ENCODE results near the gene ADGB. TPM values are rescaled to one million over a fixed set of nuclear protein-coding genes. Genes with fewer than 3 reads are reported as not detected.
"Not testable (repeated sequence)": the region's sequence is repeated elsewhere in the genome, so short reads cannot be mapped to it uniquely, and the experiment has no call there.

Gene ADGB
- total RNA-seq, 1 donor from 2014 or later, result not detected

DNA sequence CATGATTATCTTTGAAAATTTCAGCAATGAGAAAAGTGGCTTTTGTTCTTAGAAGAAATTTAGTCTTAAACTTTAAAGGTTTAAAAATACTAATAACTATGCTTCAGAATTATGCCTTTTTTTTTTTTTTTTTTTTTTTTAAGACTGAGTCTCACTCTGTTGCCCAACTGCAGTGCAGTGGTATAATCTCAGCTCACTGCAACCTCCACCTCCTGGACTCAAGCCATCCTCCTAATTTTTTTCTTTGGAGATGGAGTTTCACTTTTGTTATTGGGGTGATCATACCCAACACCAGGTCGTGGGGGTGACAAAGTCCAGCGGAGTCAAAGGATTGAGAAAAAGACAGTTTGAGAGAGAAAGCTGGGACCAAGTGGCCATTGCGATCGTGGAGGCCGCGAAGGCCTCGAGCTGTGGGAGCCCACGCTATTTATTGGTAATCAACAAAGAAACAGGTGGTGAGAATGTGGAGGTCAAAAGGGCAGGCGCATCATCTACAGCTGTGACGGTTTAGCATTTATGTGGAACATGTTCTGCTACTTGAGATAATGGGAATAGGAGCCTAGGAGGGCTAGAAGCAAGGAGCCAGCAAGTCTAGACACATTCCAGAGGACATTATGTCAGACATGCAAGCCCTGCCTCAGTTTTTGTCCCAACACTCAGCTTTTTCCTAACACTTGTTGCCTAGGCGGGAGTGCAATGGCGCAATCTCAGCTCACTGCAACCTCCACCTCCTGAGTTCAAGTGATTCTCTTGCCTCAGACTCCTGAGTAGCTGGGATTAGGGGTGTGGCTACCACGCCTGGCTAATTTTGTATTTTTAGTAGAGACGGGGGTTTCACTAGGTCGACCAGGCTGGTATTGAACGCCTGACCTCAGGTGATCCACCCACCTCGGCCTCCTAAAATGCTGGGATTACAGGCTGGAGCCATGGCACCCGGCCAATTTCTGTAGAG lies 217.0 kb downstream of the ADGB start:
- not testable (repeated sequence) for DNase-seq (ENCODE audit: low spot score)

DNA sequence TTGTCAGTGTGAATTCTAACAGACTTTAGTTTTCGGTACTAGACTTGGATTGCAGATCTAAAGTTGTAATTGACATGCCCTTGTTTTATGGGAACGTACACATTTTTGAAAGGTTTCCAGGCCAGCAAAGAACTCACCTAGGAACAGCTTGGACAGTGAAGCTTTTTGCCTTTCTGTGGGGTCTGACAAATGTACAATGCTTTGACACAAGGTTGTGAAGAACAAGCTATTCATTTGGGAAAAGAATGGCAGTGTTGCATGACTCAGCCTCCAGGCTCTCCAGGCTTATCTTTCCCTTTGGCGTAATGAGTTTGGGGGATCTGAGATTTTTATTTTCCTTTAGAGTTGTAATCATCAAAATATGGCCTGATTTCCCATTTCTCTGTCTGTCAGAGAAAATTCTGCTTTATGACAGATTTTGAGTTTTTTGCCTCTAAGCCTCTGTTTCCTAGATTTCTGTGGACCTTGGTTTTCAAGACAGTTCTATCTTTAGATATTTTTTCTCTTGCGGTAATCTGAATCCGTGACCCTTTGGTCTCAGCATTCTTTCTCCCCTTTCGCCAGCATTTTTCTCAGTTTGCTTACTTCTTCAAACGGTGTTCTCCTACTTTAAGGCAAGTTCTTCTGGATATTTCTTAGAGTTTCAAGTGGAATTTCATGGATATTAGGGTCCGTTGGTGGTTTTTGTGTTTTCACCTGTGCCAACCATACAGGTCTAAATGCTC lies 221.0 kb downstream of the ADGB start:
- DNase-seq (ENCODE audit: low spot score), result no peak

DNA sequence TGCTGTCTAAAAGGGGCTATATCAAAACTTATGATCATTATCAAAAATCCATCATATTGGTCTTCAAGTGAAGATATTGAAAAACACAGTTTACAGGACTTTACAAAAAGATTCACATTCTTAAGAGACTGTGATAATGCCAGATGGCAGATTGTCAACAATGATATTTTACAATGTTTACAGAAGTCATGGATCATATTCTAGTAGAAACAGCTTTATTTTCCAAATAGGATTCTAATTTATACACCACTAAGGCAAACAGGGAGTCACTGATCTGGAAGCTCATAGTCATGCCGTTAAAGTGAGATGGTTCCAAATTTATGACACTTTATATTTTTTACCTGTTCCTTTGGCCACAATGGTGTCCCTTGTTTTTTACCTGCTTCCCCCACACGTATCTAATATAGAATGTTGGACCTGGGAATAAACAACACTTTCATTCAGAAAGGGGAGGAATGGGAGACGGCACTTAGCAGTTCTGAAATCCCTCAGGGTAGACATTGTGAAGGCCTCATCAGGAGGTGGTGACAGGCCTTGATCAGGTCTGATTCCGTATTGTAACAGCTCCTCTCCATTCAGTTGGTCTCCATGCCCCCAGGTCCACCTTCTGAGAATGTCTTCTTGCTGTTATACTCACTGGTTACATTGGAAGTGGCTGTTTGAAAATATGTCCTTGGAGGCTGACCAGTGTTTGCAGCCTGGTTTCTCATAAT lies 228.6 kb downstream of the ADGB start:
- DNase-seq (ENCODE audit: low spot score), result no peak

DNA sequence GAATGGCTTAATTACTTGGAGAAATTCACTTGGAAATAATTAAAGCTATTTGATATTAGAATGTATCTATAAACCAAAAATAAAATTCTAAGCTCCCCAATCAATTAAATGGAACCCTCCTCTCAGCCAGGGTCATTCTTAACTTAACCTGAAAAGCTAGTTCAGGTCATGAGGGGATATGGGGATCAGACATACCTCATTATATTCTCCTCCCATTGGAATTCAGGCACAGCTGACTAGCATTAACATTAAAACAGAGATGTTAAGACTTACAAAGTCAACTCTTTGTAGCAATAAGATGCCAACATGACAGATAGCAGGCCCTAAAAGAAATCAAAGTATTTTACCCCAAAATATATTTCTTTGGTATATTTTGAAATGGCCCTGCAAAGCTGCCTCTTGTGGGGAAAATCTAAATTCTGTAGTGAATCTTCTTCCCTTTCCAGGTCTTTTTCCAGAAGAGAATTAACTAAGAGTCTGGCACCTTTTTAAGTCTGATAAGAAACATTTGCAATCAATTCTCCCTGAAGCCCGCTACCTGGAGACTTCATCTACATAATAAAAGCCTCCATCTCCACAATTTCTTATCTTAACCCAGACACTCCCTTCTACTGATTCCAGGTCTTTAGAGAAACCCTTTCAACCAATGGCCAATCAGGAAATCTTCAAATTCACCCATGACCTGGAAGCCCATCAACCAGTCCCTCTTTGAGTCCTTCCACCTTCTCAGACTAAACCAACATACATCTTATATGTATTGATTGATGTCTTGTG lies 231.2 kb downstream of the ADGB start:
- no peak for DNase-seq (ENCODE audit: low spot score)

DNA sequence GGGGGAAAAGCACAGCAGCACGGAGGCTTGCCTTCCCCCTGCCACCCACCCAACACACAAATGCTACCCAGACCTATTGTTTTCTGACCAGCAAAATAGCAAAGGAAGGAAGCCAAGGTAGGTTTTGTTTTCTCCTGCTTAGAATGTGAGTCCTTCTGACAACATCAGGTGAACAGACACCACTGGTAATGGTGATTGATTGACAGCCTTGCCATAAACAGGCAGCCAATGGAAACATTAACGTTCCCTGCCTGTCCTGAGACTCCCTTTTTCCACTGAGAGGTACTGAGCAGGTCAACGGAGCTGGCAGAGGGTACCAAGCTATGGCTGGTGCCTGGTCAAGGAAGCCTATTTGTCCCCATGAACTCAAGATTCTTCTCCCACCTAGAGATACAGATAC lies 234.4 kb downstream of the ADGB start:
- no peak for DNase-seq (ENCODE audit: low spot score)

DNA sequence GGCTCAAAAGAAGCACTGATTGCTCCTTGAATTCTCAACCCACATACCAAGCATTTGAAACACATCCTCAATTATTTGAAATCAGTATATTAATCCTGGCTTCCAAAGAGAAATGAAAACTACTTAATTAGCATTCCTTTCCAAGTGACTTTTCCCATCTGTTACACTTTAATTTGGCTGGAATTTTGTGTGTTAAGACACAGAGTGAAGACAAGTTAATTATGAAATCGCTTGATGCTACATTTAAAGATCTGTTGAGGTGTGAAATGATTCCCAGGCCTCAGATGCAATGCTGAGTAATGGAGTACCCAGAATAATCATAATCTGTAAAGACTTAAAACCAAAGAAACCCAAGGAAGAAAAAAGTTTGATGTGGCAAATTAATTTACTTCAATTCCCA lies 241.4 kb downstream of the ADGB start:
- DNase-seq (ENCODE audit: low spot score), result no peak

DNA sequence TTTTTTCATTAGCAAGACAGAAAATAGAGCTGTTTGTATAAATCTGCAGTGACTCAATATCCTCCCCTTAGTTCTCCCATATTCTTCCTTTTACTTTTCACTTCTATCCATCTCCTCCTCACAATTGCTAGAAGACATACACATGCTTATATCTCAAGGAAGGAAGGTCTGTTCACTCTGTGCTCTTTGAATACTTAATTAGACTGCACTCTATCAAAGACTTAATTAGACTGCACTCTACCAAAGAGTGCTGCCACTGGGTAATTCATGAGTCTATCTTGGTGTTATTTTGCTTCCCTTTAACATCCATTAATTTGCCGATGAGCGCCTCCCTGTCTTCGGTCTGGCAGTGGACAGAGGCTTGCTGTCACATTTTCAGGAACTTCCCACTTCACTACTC lies 241.9 kb downstream of the ADGB start:
- no peak for DNase-seq (ENCODE audit: low spot score)

DNA sequence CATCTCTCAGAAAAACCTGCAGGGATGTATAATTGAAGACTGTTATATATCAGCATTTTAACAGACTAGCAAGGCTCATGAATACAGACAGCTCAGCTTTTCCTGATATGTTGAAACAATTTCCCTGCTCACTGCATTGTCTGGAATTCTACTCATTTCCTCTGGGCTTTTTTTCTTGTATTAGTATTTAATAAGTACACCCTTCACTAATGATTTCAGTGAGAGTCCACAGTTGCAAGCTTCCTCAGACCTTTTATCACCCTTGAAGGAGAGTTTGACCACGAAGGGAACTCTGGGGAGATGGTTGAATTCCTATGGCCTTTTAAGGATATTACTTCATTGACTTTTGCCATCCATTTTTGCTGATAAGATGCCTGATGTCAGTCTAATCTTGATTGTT lies 248.7 kb downstream of the ADGB start:
- no peak for DNase-seq (ENCODE audit: low spot score)

DNA sequence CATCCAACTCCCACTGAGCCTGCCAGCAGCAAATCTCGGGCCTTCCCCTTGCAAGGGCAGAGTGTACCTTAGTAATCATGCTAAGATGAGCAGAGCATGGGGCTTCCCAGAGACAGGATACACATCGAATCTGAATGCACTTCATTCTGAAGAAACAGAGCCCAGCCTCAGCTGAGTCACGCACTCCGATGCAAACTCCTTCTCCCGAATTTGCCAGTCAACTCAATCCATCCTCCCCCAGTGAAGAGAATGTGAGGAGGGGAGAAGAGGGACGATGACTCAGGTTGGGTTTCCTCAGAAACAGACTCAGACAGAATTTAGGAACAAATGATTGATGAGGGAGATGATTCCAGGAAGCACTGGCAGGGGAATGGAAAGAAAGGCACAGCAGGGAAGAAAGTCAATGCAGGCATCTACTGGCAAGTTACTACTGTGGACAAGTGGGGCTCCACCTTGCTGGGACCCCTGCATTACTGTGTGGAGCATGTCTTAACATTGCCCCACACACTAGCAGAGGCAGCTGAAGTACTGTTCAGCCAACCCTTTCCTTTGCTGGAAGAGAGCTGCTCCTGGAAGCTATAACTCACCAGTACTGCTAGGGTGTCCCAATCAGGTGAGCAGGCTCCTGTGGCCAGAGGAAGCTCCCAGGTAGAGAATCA lies 251.6 kb downstream of the ADGB start:
- no peak for DNase-seq (ENCODE audit: low spot score)

DNA sequence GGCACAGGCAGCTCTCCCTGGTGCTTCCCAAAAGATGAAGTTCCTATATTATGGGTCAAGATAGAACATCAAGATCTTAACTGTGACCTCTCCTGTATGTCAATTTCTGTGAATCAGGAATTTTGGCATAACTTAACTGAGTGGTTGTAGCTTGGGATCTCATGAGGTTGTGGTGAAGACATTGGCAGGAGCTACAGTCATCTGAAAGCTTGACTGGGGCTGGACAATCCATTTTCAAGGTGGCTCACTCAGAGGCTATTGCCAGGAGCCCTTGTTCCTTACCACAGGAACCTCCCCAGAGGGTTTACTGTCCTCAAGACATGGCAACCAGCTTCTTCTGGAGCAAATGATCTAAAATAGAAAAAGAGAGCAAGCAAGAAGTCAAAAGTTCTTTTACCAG lies 252.2 kb downstream of the ADGB start:
- DNase-seq (ENCODE audit: low spot score), result no peak

DNA sequence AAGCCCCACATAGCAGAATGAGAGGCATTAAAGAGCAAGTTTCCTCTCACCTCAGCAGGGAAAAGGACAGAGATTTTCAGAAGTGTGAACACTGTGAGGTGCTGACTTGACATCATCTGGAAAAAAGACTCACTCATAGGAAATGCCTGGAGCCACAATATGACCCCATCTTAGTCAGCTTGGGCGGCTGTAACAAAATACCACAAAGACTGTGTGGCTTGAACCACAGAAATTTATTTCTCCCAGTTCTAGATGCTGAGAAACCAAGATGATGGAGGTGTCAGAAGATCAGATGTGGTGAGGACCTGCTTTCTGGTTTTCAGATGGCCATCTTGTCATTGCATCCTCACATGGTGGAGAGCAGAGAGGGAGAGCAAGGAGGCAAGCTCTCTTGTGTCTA lies 253.1 kb downstream of the ADGB start:
- DNase-seq (ENCODE audit: low spot score), result no peak

DNA sequence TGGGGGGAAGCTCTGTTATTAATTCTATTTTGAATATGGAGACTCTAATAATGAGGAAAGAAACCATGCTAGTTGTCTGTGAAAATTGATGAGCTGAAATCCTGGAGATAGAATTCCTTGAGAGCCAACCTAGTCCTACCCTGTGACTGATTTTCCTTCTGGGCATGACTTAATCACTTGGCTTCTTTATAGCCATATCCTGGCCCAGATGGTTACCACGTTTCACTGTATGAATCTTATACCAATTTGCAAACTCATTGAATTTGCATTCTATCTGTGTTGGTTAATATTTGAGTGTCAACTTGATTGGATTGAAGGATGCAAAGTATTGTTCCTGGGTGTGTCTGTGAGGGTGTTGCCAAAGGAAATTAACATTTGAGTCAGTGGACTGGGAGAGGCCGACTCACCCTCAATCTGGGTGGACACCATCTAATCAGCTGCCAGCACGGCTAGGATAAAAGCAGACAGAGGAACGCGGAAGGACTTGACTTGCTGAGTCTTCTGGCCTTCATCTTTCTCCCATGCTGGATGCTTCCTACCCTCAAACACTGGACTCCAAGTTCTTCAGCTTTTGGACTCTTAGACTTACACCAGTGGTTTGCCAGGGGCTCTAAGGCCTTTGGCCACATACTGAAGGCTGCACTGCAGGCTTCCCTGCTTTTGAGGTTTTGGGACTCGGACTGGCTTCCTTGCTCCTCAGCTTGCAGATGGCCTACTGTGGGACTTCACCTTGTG lies 255.9 kb downstream of the ADGB start:
- not testable (repeated sequence) for DNase-seq (ENCODE audit: low spot score)

DNA sequence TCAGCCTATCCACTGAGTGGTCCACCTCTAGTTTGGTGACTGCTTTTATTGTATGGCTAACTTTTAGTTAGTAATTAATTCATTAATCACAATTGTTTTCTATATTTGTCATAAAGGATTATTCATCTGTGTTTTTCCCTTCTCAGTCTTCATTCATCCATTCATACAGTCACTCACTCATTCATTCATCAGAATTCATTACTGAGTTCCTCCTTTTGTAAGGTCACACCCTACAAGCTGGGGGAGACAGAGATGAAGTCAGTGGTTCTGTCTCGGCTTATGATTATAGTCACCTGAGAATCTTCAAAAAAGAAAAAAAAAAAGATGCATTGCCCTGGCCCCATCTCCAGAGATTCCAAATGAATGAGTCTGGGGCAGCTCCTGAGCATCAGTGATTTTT lies 257.1 kb downstream of the ADGB start:
- no peak for DNase-seq (ENCODE audit: low spot score)

DNA sequence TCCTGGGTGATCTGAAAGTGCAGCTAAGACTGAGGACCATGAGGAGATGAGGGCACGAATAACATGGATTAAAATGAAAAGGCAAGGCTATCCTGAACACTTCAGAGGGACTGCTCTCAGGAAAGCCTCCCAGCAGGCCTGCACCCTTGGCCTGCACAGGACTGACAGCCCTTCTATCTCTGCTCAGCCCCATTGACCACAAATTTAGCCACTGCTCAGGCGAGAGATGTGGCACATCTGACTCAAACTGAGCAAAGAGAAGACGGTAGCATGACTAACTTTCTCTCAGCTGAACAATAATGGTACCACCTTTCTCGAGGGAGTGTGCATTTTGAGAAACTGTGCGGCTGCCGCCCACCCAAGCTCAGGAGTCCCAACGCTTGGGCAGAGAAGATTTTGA lies 257.5 kb downstream of the ADGB start:
- no peak for DNase-seq (ENCODE audit: low spot score)

DNA sequence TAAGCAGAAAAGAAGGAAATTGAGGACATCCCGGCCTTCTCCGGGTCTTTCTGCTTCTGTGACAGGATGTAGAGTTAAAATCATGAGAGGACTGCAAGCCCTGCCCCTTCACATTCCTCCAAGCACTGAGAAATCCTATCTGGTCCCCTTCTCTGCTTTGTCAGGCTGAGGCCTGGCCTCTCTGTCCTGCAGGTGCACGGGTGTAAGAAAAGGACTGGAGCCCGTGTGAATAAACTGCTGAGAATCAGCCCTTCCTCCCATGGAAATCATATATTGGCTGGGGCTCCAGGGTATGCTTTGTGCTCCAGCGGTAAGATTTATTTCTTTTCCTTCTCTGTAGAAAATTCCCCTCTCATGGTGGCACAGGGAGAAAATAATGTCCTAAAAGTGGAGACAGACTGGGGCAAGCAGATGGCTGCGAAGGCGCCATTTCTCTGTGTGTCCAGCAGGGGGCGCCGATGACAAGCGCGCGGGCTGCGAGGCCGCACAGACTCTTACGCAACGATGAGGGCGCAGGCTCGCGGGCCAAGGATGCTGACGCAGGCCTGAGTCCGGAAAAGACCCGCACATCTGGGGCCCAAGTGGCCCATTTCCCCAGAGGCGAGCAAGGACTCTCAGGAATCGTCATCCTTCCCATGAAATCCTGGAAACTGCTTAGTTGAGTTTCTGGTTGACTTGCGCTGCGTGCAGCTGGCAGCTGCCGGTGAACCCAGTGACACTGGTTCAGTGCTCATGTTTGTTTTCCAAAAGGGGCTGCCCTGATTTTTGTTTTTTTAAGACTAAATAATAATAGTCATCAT lies 258.6 kb downstream of the ADGB start:
- peak; percentile 96 for DNase-seq (ENCODE audit: low spot score)

DNA sequence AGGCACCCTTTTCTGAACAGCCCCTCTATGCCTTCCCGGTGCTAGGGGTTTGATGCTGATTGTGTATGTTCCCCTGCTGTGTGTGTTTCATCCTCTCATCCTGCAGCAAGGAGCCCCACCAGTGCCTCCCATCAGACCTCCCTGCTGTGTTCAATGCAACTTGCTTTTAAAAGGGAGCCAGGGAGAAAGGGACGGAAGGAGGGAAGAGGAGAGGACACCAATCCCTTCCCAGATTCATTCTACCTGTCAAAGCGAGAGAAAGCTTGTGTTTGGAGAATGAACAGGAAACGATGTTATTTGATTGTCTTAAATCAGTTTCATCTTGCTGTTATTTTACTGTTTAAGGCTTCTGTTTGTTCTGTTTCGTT lies 259.2 kb downstream of the ADGB start:
- no peak for DNase-seq (ENCODE audit: low spot score)

DNA sequence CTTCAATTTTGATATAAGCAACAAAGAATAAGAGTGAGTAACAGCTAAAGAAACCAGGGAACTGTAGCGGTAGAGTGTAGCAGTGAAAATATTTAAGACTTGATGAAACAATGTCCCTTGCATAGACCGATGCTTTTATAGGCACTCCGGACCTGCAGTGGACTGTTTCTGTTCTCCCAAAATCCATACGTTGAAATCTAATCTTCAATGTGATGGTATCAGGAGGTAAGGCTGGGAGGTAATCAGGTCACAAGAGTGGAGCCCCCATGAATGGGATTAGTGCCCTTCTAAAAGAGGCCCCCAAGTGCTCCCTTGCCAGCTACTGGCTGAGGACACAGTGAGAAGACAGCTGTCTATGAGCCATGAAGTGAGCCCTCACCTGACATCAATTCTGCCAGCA lies 260.4 kb downstream of the ADGB start:
- DNase-seq (ENCODE audit: low spot score), result no peak

DNA sequence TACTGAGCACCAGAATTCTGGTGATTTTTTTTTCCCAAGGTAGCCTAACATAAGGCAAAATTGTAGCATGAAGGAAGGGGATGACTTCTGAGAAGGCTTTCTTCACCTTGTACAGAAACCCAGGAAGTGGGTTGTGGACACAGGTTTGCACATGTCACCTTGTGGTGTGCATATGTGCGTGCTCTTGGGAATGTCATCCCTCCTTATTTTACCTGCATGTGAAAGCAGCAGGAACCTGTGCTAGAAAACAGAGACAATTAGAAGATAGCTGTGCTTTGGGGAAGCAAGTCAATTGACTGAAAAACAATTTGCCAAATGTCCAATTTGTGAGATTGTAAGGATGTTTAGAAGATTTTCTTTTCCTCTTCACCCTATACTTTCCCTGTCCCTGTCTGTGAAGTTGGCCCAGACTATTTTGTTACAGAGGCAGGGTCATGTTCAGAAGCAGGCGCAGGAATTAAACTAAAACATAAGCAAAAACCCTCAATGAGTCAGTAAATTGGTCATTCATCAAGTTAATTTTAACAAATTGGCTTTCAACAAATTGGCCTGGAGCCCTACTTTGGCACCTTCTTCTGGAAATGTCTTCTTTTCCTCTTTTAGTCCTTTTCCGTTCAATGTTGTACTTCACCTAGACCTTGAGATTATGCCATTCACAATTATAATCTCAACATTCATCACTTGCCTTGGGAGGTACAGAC lies 261.2 kb downstream of the ADGB start:
- DNase-seq (ENCODE audit: low spot score), result no peak
